ENCODE measurements around the gene GH1.

GH1 gene

GRCh38 chr17:63939401-63939800 lies 20.8 kb upstream of the GH1 start:
- no peak overlapping the region for H3K4me3 ChIP-seq (ENCODE audit: low read length)
- TF ChIP-seq CTCF (IDR thresholded peaks at IDR 0.05; ENCODE audit: insufficient read depth, low read depth, low read length, missing control alignments), result no peak
- DNase-seq (ENCODE audit: low read depth), result no peak

GRCh38 chr17:63937920-63938319 lies 19.3 kb upstream of the GH1 start:
- no peak for TF ChIP-seq CTCF (IDR thresholded peaks at IDR 0.05; ENCODE audit: insufficient read depth, low read depth, low read length, missing control alignments)
- DNase-seq (ENCODE audit: low read depth), result no peak
- no peak overlapping the region for H3K4me3 ChIP-seq (ENCODE audit: low read length)

DNA sequence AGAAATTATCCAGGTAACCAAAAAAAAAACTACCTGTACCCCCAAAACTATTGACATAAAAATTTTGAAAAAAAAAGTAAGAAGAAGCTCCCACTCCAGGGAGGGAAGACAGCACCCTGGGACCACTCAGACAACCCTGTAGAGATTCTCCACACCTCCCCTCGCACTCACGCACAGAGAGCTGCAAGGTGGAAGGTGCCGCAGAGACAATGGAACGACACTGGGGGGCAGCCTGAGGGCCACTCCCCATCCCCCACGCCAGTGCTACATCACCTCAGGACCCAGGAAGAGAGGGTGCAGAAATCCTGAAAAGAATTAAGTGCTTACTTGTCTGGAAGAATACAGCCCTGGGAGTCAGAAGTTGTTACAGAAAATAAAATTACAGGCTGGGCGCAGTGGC lies 18.7 kb upstream of the GH1 start:
- no peak overlapping the region for H3K4me3 ChIP-seq (ENCODE audit: low read length)
- TF ChIP-seq CTCF (IDR thresholded peaks at IDR 0.05; ENCODE audit: insufficient read depth, low read depth, low read length, missing control alignments), result no peak
- DNase-seq (ENCODE audit: low read depth), result no peak

- TF ChIP-seq CTCF (IDR thresholded peaks at IDR 0.05; ENCODE audit: insufficient read depth, low read depth, low read length, missing control alignments), result no peak
- no peak overlapping the region for H3K4me3 ChIP-seq (ENCODE audit: low read length)
- no peak for DNase-seq (ENCODE audit: low read depth)
These were observed 15.8 kb upstream of the GH1 start for GRCh38 chr17:63934183-63935112.

DNA sequence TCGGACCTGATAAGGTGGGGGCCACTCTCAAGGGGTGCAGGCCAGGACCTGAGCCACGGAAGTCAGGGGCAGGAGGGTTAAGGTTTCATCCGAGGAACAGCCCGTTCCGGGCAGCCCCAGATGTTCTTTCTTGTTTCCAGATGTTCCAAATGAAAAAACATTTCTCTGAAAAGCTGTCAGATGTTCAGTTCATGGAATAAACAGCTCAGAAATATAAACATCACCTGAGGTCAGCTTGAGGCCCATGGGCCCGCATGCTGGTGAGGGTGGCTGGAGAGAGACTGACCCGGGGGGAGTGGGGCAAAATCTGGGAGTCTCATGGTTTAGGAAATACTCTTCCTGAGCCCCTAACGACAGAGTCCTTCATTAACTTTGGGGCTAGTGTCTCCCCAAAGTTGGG lies 15.0 kb upstream of the GH1 start:
- no peak for TF ChIP-seq CTCF (IDR thresholded peaks at IDR 0.05; ENCODE audit: insufficient read depth, low read depth, low read length, missing control alignments)
- no peak overlapping the region for H3K4me3 ChIP-seq (ENCODE audit: low read length)
- no peak for DNase-seq (ENCODE audit: low read depth)

GRCh38 chr17:63932721-63933120 lies 14.1 kb upstream of the GH1 start:
- no peak for DNase-seq (ENCODE audit: low read depth)
- TF ChIP-seq CTCF (IDR thresholded peaks at IDR 0.05; ENCODE audit: insufficient read depth, low read depth, low read length, missing control alignments), result no peak
- H3K4me3 ChIP-seq (ENCODE audit: low read length), result no peak overlapping the region
